ENCODE measurements around the gene HYPK.

- 0 out of 2 replicates have a peak, but pooled peaks have one; percentile 13 for TF ChIP-seq POLR2AphosphoS5 (IDR thresholded peaks at IDR 0.05; ENCODE audit: low read depth)
- no peak for TF ChIP-seq EZH2 (IDR thresholded peaks at IDR 0.05; ENCODE audit: low read depth, unreplicated experiment)
- TF ChIP-seq CTCF (conservative IDR thresholded peaks at IDR 0.05; ENCODE audit: low read depth in 2 of 2): peak; percentile 50 to 70
- no peak for TF ChIP-seq ZNF331 (CRISPR knock-in tag; IDR thresholded peaks at IDR 0.05; ENCODE audit: low read depth)
- TF ChIP-seq ZNF114 (CRISPR knock-in tag; IDR thresholded peaks at IDR 0.05): no peak
- no peak for TF ChIP-seq ETS1 (IDR thresholded peaks at IDR 0.05)
- TF ChIP-seq CREB1 (CRISPR knock-in tag; IDR thresholded peaks at IDR 0.05; ENCODE audit: low read depth): 0 out of 2 replicates have a peak, but pooled peaks have one; percentile 16
These were observed 24.9 kb upstream of the HYPK start for GRCh38 chr15:43775411-43775965.
